Lower lobe of right lung (tissue), 2 donors: ENCODE data around the gene POU2F1. TPM values are rescaled to one million over a fixed set of nuclear protein-coding genes. Genes with fewer than 3 reads are reported as not detected.

Experiments used
- ATAC-seq, 2 donors: fragments of 200-7000 bp; cut with Tn5 transposase; one replicate each; pipeline ENCODE4 v1.9.1; 2020 to 2022; ENCODE audit warnings: mild to moderate bottlenecking in 2 of 2, moderate library complexity in 2 of 2
- DNase-seq: peaks from one replicate; pipeline ENCODE4 v3.0.0-alpha.2; 2020
- H3K27ac ChIP-seq: fragments of 200-600 bp; one replicate; pipeline ENCODE4 v1.8.0; 2022
- H3K27me3 ChIP-seq: fragments of 200-600 bp; one replicate; pipeline ENCODE4 v1.8.0; 2022; ENCODE audit warnings: low read depth
- H3K36me3 ChIP-seq: fragments of 200-600 bp; one replicate; pipeline ENCODE4 v1.8.0; 2022; ENCODE audit warnings: mild to moderate bottlenecking
- H3K4me1 ChIP-seq: fragments of 200-600 bp; one replicate; pipeline ENCODE4 v1.8.0; 2022
- H3K4me3 ChIP-seq: fragments of 200-600 bp; one replicate; pipeline ENCODE4 v1.8.0; 2022; ENCODE audit warnings: mild to moderate bottlenecking
- H3K9me3 ChIP-seq: fragments of 200-600 bp; one replicate; pipeline ENCODE4 v1.8.0; 2022
- CTCF ChIP-seq: fragments of 200-600 bp; IDR thresholded peaks from one replicate; pipeline ENCODE4 v1.8.0; 2022; ENCODE audit warnings: antibody characterized with exemption, mild to moderate bottlenecking
- intact Hi-C: fragments of 100-400 bp; cut with DNase I; formaldehyde crosslinking; loops from one replicate; pipeline ENCODE4 v1.11.0; 2022
- total RNA-seq: library from RNA; stranded (reverse); fragmentation: NEBNext Ultra II Directional; extraction: Animal tissue kit (Norgen Biotek cat#: 25700); gene quantifications from one replicate; pipeline ENCODE4 v1.2.1, GENCODE V29; 2021
- donor health status: DM: no; HTN: yes; CAD: no; lungs with severe emphysema.

Gene POU2F1
- total RNA-seq, 1 donor from 2014 or later: 20.1 TPM

- H3K27me3 ChIP-seq: no peaks in the 10 kb centered on the region
- no peak for ATAC-seq
- TF ChIP-seq CTCF: no peak
- no peak overlapping the region for H3K4me3 ChIP-seq
- no peaks in the 10 kb centered on the region for H3K9me3 ChIP-seq
- intact Hi-C loops: no loop called here
- DNase-seq: no peak
- no peak overlapping the region for H3K27ac ChIP-seq
- no peaks in the 10 kb centered on the region for H3K36me3 ChIP-seq
- no peaks in the 10 kb centered on the region for H3K4me1 ChIP-seq
Observed at GRCh38 chr1:167212025-167212424, 8.7 kb upstream of the POU2F1 start.

GRCh38 chr1:167216809-167217208 lies 3.9 kb upstream of the POU2F1 start:
- intact Hi-C loops: no loop called here
- no peak for TF ChIP-seq CTCF
- H3K4me1 ChIP-seq: peaks cover 8% of the 10 kb centered on the region
- H3K36me3 ChIP-seq: no peaks in the 10 kb centered on the region
- no peak overlapping the region for H3K27ac ChIP-seq
- ATAC-seq (no peak), DNase-seq (no peak)
- H3K9me3 ChIP-seq: no peaks in the 10 kb centered on the region
- H3K27me3 ChIP-seq: no peaks in the 10 kb centered on the region
- no peak overlapping the region for H3K4me3 ChIP-seq

GRCh38 chr1:167219194-167219593 lies 1.5 kb upstream of the POU2F1 start:
- H3K27ac ChIP-seq: peak overlapping the region; percentile 86

GRCh38 chr1:167219646-167220536 lies 795 bp upstream of the POU2F1 start:
- TF ChIP-seq CTCF: no peak
- peak overlapping the region; percentile 86 for H3K27ac ChIP-seq
- H3K4me1 ChIP-seq: peaks cover 32% of the 10 kb centered on the region
- ATAC-seq (peak; percentile 70 to 79), DNase-seq (peak; percentile 92)
- no peaks in the 10 kb centered on the region for H3K36me3 ChIP-seq
- intact Hi-C loops: no loop called here
- no peaks in the 10 kb centered on the region for H3K27me3 ChIP-seq
- H3K4me3 ChIP-seq: peak overlapping the region; percentile 98
- no peaks in the 10 kb centered on the region for H3K9me3 ChIP-seq

More at GRCh38 chr1:167219194-167219593, 1.5 kb upstream of the POU2F1 start:
- no peak for ATAC-seq
- DNase-seq: no peak
- no peak for TF ChIP-seq CTCF
- Histone ChIP-seq H3K4me3 (peak overlapping the region; percentile 98), H3K27me3 (no peaks in the 10 kb centered on the region), H3K9me3 (no peaks in the 10 kb centered on the region), H3K36me3 (no peaks in the 10 kb centered on the region), H3K4me1 (peaks cover 28% of the 10 kb centered on the region)
- intact Hi-C loops: no loop called here

GRCh38 chr1:167221126-167221737 lies 546 bp downstream of the POU2F1 start:
- no peaks in the 10 kb centered on the region for H3K27me3 ChIP-seq
- DNase-seq (no peak), ATAC-seq (peak; percentile 22 to 41)
- intact Hi-C loops: no loop called here
- TF ChIP-seq CTCF: no peak
- peak overlapping the region; percentile 92 for H3K27ac ChIP-seq
- H3K9me3 ChIP-seq: no peaks in the 10 kb centered on the region
- H3K4me1 ChIP-seq: peaks cover 44% of the 10 kb centered on the region
- peak overlapping the region; percentile 98 for H3K4me3 ChIP-seq
- no peaks in the 10 kb centered on the region for H3K36me3 ChIP-seq
